Germinal center (tissue), 1 donor: ENCODE results near the gene ZSWIM6.

ENCODE experiments used
- DNase-seq: peaks from one replicate; pipeline ENCODE4 v3.0.0; 2012; ENCODE audit warnings: mixed read lengths, low spot score

The ZSWIM6 gene

DNA sequence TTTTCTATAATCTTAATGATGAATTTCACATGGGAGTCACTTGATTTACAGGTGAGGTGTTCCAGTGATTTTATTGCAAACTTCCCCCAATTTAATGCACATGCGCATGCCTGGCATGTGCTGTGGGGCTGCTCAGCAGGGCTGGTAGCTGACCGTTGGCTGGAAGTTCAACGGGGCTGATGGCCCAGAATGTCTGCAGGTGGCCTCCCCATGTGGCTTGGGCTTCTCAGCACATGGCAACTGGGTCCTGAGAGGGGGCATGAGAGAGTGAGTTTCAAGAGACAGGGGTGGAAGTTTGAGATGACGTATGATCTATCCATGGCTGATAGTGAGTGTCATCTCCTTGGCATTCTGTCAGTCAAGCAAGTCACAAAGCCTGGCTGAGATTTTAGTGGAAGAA is 259.8 kb downstream of the ZSWIM6 start:
- no peak for DNase-seq

DNA sequence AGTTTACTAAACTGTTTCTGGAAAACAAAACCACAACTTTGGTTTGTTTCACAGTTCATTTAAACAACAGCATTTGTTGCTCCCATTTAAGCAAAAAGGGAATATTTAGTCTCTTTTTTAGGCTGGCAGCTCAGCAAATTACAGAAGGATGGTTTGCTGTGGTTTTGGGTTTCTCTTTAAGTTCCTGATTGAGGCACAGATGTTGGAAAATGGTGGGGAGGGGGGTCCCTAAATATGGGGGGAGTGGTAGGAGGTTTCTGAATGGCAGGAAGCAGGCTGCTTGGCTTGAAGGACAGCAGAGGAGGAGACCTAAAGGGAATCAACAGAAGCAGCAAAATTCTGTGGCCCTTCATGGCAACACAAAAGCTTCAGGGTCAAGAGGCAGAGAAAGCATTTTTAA is 263.4 kb downstream of the ZSWIM6 start:
- no peak for DNase-seq
